HepG2 (cell line): ENCODE measurements around the gene RPUSD3. TPM values are rescaled to one million over a fixed set of nuclear protein-coding genes. Genes with fewer than 3 reads are reported as not detected.

Source experiments
- DNMT1 ChIP-seq: sonication (generic); formaldehyde crosslinking; IDR thresholded peaks from 2 replicates; pipeline ENCODE4 v1.5.1; 2020; ENCODE audit warnings: mild to moderate bottlenecking, missing genetic modification reagents
- ELF1 ChIP-seq: sonication (generic); formaldehyde crosslinking; IDR thresholded peaks from 2 replicates; pipeline ENCODE4 v1.4.0; 2020; ENCODE audit warnings: missing genetic modification reagents
- IKZF1 ChIP-seq: fragments of 450-650 bp; IDR thresholded peaks from 2 replicates; pipeline ENCODE4 v1.7.1; 2016
- KMT2A ChIP-seq: sonication (generic); formaldehyde crosslinking; IDR thresholded peaks from 2 replicates; pipeline ENCODE4 v1.4.0; 2020; ENCODE audit warnings: missing genetic modification reagents
- LRRFIP1 ChIP-seq: sonication (generic); formaldehyde crosslinking; conservative IDR thresholded peaks from 2 replicates; pipeline ENCODE4 v1.4.0; 2020; ENCODE audit warnings: missing genetic modification reagents
- MYNN ChIP-seq: sonication (generic); formaldehyde crosslinking; IDR thresholded peaks from 2 replicates; pipeline ENCODE4 v1.4.0; 2020; ENCODE audit warnings: mild to moderate bottlenecking, low read depth, missing genetic modification reagents
- NFE2L2 ChIP-seq: fragments of 150-350 bp; IDR thresholded peaks from 2 replicates; pipeline ENCODE4 v1.6.1; 2014; ENCODE audit warnings: low read length
- NRL ChIP-seq: sonication (generic); formaldehyde crosslinking; IDR thresholded peaks from 2 replicates; pipeline ENCODE4 v1.5.0; 2020; ENCODE audit warnings: missing genetic modification reagents, mild to moderate bottlenecking, moderate library complexity, borderline replicate concordance
- SNAI1 ChIP-seq: sonication (generic); formaldehyde crosslinking; IDR thresholded peaks from 2 replicates; pipeline ENCODE4 v1.5.0; 2020; ENCODE audit warnings: mild to moderate bottlenecking, missing genetic modification reagents, borderline replicate concordance
- SRSF9 ChIP-seq: fragments of 200-400 bp; formaldehyde crosslinking; IDR thresholded peaks from 2 replicates; pipeline ENCODE4 v1.6.1; 2018; ENCODE audit warnings: borderline replicate concordance, mild to moderate bottlenecking, low read depth, low read length; ENCODE audit not compliant: insufficient read depth, poor library complexity, severe bottlenecking
- ZFX ChIP-seq: sonication (generic); formaldehyde crosslinking; IDR thresholded peaks from 2 replicates; pipeline ENCODE4 v1.4.0; 2020; ENCODE audit warnings: mild to moderate bottlenecking, low read depth, missing genetic modification reagents, moderate library complexity
- ZMYM4 ChIP-seq: sonication (generic); formaldehyde crosslinking; IDR thresholded peaks from 2 replicates; pipeline ENCODE4 v1.8.1; 2023; ENCODE audit warnings: mild to moderate bottlenecking, missing genetic modification reagents
- ZNF616 ChIP-seq: sonication (generic); formaldehyde crosslinking; IDR thresholded peaks from 2 replicates; pipeline ENCODE4 v1.5.0; 2020; ENCODE audit warnings: low read depth, mild to moderate bottlenecking, missing genetic modification reagents
- ZNF709 ChIP-seq: sonication (generic); formaldehyde crosslinking; IDR thresholded peaks from 2 replicates; pipeline ENCODE4 v1.5.0; 2020; ENCODE audit warnings: mild to moderate bottlenecking, missing genetic modification reagents
- ZSCAN30 ChIP-seq: sonication (generic); formaldehyde crosslinking; IDR thresholded peaks from 2 replicates; pipeline ENCODE4 v1.5.0; 2020; ENCODE audit warnings: mild to moderate bottlenecking, missing genetic modification reagents
- ZSCAN9 ChIP-seq: IDR thresholded peaks from 2 replicates; pipeline ENCODE4 v1.6.1; 2016; ENCODE audit warnings: borderline replicate concordance
- polyA plus RNA-seq, 8 experiments: library from polyadenylated mRNA; depleted of rRNA in 3 of 8; stranded (reverse) in 7 of 8; unstranded in 1 of 8; fragments of >200 nt; fragmentation: Illumina TruSeq in 4 of 8; extraction: Trizol in 4 of 8; gene quantifications; 2 replicates each; pipeline versions ENCODE4 v1.2.1 to v1.2.3, GENCODE V29; 2011 to 2016; ENCODE audit warnings: low read depth in 4 of 8, missing spikeins in 1 of 8, mixed read lengths in 1 of 8; ENCODE audit not compliant: insufficient read depth in 1 of 8
- total RNA-seq, 5 experiments: library from RNA; depleted of rRNA; stranded (reverse); fragments of >200 nt; fragmentation: Illumina TruSeq; extraction: Trizol; gene quantifications; 2 replicates each; pipeline ENCODE4 v1.2.3, GENCODE V29; 2016; ENCODE audit warnings: low read depth in 1 of 5
- TF ChIP-seq, protein P1 (sequence below): sonication (generic); formaldehyde crosslinking; IDR thresholded peaks from 2 replicates; pipeline ENCODE4 v1.4.0; 2020; ENCODE audit warnings: missing genetic modification reagents, borderline replicate concordance
- TF ChIP-seq, protein P2 (sequence below): sonication (generic); formaldehyde crosslinking; IDR thresholded peaks from 2 replicates; pipeline ENCODE4 v1.4.0; 2020; ENCODE audit warnings: missing genetic modification reagents, borderline replicate concordance
- TF ChIP-seq, protein P3 (sequence below): sonication (generic); formaldehyde crosslinking; IDR thresholded peaks from 2 replicates; pipeline ENCODE4 v1.5.1; 2020; ENCODE audit warnings: mild to moderate bottlenecking, missing genetic modification reagents, moderate library complexity

RPUSD3 gene
- total and polyA plus RNA-seq, 2 of the 13 experiments (the other 11 are each of a cell fraction or from before 2014, with no cell fraction given): 32.1 to 48.7 TPM

GRCh38 chr3:9843715-9844438 is at the start of gene RPUSD3 (continued):
- TF ChIP-seq LRRFIP1 (no peak), NRL (CRISPR knock-in tag) (0 out of 2 replicates have a peak, but pooled peaks have one; percentile 17), ELF1 (CRISPR knock-in tag) (peak; percentile 46), IKZF1 (no peak), ZSCAN9 (CRISPR knock-in tag) (no peak; the same call in 1 of the 2 replicates), SRSF9 (no peak), MYNN (no peak), KMT2A (CRISPR knock-in tag) (no peak), ZMYM4 (peak; percentile 46; the same call in 1 of the 2 replicates), DNMT1 (CRISPR knock-in tag) (no peak), SNAI1 (peak; percentile 90), ZNF616 (CRISPR knock-in tag) (no peak), ZFX (peak; percentile 88), ZSCAN30 (CRISPR knock-in tag) (no peak), ZNF709 (CRISPR knock-in tag) (no peak), NFE2L2 (no peak)
- TF ChIP-seq, protein P1, sequence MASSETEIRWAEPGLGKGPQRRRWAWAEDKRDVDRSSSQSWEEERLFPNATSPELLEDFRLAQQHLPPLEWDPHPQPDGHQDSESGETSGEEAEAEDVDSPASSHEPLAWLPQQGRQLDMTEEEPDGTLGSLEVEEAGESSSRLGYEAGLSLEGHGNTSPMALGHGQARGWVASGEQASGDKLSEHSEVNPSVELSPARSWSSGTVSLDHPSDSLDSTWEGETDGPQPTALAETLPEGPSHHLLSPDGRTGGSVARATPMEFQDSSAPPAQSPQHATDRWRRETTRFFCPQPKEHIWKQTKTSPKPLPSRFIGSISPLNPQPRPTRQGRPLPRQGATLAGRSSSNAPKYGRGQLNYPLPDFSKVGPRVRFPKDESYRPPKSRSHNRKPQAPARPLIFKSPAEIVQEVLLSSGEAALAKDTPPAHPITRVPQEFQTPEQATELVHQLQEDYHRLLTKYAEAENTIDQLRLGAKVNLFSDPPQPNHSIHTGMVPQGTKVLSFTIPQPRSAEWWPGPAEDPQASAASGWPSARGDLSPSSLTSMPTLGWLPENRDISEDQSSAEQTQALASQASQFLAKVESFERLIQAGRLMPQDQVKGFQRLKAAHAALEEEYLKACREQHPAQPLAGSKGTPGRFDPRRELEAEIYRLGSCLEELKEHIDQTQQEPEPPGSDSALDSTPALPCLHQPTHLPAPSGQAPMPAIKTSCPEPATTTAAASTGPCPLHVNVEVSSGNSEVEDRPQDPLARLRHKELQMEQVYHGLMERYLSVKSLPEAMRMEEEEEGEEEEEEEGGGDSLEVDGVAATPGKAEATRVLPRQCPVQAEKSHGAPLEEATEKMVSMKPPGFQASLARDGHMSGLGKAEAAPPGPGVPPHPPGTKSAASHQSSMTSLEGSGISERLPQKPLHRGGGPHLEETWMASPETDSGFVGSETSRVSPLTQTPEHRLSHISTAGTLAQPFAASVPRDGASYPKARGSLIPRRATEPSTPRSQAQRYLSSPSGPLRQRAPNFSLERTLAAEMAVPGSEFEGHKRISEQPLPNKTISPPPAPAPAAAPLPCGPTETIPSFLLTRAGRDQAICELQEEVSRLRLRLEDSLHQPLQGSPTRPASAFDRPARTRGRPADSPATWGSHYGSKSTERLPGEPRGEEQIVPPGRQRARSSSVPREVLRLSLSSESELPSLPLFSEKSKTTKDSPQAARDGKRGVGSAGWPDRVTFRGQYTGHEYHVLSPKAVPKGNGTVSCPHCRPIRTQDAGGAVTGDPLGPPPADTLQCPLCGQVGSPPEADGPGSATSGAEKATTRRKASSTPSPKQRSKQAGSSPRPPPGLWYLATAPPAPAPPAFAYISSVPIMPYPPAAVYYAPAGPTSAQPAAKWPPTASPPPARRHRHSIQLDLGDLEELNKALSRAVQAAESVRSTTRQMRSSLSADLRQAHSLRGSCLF: no peak
- TF ChIP-seq, protein P2, sequence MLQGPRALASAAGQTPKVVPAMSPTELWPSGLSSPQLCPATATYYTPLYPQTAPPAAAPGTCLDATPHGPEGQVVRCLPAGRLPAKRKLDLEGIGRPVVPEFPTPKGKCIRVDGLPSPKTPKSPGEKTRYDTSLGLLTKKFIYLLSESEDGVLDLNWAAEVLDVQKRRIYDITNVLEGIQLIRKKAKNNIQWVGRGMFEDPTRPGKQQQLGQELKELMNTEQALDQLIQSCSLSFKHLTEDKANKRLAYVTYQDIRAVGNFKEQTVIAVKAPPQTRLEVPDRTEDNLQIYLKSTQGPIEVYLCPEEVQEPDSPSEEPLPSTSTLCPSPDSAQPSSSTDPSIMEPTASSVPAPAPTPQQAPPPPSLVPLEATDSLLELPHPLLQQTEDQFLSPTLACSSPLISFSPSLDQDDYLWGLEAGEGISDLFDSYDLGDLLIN (CRISPR knock-in tag): no peak
- TF ChIP-seq, protein P3, sequence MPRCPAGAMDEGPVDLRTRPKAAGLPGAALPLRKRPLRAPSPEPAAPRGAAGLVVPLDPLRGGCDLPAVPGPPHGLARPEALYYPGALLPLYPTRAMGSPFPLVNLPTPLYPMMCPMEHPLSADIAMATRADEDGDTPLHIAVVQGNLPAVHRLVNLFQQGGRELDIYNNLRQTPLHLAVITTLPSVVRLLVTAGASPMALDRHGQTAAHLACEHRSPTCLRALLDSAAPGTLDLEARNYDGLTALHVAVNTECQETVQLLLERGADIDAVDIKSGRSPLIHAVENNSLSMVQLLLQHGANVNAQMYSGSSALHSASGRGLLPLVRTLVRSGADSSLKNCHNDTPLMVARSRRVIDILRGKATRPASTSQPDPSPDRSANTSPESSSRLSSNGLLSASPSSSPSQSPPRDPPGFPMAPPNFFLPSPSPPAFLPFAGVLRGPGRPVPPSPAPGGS (CRISPR knock-in tag): peak; percentile 56; the same call in 1 of the 2 replicates
